SK-N-MC (cell line): Measurements from ENCODE around the gene TADA1.

Experiments used
- EZH2 ChIP-seq: fragments of 200-600 bp; sonication (generic); IDR thresholded peaks from one replicate; pipeline ENCODE4 v1.6.1; 2017; ENCODE audit warnings: antibody characterized with exemption
- POLR2AphosphoS5 ChIP-seq: IDR thresholded peaks from 2 replicates; pipeline ENCODE4 v1.6.1; 2012; ENCODE audit warnings: mild to moderate bottlenecking, low read depth, low read length, borderline replicate concordance

- TF ChIP-seq EZH2 (no peak), POLR2AphosphoS5 (no peak)
Measured at GRCh38 chr1:166918956-166919316, 42.9 kb upstream of the TADA1 start.
